GM19193 (cell line): ENCODE data around the gene SRSF9.
A peak's percentile ranks its signal among the peaks of the same experiment; 100 is the strongest.

Experiments used
- POLR2A ChIP-seq: IDR thresholded peaks from 4 replicates; pipeline ENCODE4 v1.6.1; 2011; ENCODE audit not compliant: insufficient read depth, insufficient read length; ENCODE audit errors: extremely low read depth

SRSF9 gene, protein sequence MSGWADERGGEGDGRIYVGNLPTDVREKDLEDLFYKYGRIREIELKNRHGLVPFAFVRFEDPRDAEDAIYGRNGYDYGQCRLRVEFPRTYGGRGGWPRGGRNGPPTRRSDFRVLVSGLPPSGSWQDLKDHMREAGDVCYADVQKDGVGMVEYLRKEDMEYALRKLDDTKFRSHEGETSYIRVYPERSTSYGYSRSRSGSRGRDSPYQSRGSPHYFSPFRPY

DNA sequence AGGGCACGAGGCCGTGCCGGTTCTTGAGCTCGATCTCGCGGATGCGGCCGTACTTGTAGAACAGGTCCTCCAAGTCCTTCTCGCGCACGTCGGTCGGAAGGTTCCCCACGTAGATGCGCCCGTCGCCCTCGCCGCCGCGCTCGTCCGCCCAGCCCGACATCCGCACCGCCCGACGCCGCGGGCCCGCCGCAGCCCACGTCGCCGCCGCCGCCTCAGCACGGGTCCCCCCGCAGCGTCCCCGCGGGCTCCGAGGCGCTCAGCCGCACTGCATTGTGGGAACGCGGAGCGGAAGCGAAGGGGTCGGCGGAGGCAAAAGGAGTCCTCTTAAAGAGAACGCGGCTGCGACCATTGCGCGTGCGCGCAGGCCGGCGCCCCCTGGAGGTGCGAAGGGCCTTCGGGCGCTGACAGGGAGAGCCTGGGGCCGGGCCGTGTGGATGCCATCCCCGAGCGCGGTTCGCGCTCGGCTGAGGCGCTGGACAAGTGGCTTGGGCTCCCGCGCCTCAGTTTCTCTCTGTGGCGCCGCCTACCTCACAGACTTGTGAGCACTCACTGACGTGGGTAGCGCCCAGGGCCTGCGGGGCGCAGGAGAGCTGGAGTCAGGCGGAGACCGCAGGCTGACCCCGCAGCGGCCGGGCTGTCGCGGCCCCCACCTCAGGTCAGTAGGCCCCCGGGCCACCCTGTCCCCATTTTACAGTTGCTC is at the start of gene SRSF9:
Gene SRSF9 (minus strand): TSS at position 299 of the 700 bp plus-strand sequence. CDS start 139 bp downstream, at position 160.
- peak; percentile 94 for TF ChIP-seq POLR2A

DNA sequence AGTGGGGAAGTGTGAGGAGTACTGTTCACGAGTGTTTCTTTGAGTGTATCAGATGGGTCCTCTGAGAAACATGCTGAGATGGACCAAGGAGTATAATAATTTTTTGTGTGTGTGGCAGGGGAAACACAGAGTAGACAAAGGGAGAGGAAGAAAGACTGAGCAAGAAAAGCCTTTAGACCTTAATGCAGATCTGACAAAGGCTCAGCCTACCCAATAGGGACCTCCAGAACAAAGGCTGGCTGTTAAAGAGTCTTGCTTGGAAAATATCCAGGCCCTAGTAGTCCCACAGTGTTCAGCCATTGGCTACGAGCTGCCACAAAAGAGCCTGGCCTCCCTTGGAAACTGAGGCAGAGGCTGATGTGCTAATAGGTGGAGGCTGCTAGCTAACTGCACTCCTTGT is 45.9 kb upstream of the SRSF9 start:
- no peak for TF ChIP-seq POLR2A

DNA sequence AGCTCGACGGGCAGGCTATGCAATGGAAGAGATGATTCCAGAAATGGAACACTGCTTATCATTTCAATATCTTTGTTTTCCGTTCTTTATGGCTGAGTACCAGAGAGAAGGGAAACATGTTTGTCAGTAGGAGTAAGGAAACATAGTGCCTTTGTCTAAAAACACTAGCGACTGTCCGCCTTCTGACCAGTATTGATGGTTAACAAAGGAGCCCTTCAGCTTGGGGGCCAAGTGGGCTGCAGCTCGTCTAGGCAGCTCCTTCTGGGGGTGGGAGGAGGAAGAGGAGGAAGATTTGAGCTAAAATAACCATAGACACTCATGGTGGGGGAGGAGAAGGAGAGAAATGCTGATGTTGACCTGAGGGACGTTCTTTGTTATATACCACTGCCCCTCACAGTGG is 44.5 kb upstream of the SRSF9 start:
- TF ChIP-seq POLR2A, result no peak

DNA sequence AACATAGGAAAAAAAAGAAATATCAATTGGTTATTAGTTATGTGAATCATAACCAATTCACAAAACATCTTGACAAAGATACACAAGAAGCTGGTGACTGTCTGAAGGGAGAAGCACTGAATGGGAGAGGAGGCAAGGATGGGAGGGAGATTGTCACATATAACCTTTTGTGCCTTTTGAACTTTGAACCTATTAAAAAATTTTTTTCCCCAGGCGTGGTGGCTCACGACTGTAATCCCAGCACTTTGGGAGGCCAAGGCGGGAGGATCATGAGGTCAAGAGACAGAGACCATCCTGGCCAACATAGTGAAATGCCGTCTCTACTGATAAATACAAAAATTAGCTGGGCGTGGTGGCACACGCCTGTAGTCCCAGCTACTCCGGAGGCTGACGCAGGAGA is 39.0 kb upstream of the SRSF9 start:
- no peak for TF ChIP-seq POLR2A

DNA sequence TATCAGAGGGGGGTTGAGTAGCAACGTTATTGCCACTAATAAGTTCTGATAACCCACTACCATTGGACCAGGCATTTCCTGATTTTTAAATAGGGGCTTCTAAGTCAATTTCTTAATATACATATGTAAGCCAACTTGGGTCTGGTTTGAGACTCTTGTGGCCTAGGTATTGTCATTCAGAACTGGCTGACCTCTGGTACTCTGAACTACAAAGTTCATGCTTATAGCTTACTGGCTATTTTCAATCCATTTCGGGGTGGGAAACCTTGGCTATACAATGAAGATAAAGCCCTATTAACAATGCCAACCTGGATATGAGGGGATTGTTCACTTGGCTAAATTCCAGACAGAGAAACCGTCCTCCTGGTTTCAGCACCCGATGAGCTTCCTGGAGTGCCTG is 35.0 kb upstream of the SRSF9 start:
- no peak for TF ChIP-seq POLR2A

DNA sequence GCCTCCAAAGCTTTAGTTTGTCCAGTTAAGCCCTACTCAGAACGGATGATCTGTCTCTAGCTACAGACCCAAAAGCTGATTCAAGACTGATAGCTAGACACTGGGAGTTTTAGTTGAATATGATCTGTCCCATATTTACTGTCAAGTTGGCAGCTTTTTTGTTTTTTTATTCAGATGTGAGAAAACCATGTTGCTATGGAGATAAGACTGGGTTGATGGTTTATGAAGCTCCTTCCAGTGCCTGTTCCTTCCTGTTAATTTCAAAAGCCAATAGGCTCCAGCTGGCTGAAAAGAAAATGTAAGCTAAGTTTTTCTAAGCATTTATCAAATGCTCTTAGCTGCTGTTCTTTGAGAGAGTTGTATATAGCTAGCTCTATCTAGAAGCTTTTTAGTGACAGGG is 31.0 kb upstream of the SRSF9 start:
- no peak for TF ChIP-seq POLR2A

DNA sequence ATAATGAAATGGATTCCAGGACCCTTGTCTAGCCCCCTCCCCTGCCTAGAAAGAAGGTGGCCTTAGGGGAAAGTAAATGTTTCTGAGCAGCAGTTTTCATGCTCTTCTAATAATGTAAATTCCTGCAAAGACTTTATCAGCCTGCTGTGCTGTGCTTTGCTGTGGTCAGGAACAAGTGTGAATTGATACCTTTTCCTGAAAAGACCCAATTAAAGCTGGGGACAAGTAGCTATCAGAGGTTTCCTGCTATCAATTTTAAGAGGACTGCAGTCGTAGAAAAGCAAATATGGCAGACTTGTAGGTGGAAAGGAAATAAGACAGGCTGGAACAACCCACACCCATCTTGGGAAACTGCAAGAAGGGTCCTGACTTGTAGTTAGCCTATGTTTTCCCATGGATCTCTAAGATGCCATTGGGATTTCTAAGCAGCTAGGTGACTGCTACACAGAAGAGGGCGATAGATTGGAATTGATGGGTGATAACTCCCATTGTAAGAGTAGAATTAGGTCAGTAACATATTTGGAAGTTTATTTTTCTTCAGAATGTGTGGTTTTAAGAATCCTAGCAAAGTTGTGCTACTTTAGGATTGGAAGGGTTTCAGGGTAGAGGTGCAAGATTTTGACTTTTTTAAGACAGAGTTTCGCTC is 29.4 kb upstream of the SRSF9 start:
- TF ChIP-seq POLR2A, result no peak

DNA sequence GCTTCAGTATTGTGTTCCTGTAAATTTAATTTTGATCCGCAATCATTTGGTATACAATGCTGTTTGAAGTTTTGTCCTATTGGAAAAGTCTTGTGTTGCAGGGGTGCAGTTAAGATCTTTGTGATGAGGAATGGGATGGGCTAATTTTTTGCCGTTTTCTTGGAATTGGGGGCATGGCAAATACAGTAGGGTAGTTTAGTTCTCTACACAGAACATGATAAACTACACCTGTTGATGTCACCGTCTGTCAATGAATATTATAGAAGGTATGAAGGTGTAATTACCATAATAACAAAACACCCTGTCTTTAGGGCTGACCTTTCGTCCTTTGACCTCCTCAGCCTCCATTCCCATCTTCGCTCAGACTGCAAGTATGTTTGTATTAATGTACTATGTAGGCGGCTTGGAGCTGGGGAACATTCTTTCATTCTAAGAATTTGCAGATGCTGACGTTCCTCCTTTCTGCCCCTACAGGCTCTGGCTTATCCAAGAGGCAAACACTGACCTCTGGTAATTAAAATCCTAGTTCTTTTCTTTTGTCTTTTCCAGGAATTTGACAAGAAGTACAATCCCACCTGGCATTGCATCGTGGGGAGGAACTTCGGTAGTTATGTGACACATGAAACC is 28.1 kb upstream of the SRSF9 start:
- no peak for TF ChIP-seq POLR2A

DNA sequence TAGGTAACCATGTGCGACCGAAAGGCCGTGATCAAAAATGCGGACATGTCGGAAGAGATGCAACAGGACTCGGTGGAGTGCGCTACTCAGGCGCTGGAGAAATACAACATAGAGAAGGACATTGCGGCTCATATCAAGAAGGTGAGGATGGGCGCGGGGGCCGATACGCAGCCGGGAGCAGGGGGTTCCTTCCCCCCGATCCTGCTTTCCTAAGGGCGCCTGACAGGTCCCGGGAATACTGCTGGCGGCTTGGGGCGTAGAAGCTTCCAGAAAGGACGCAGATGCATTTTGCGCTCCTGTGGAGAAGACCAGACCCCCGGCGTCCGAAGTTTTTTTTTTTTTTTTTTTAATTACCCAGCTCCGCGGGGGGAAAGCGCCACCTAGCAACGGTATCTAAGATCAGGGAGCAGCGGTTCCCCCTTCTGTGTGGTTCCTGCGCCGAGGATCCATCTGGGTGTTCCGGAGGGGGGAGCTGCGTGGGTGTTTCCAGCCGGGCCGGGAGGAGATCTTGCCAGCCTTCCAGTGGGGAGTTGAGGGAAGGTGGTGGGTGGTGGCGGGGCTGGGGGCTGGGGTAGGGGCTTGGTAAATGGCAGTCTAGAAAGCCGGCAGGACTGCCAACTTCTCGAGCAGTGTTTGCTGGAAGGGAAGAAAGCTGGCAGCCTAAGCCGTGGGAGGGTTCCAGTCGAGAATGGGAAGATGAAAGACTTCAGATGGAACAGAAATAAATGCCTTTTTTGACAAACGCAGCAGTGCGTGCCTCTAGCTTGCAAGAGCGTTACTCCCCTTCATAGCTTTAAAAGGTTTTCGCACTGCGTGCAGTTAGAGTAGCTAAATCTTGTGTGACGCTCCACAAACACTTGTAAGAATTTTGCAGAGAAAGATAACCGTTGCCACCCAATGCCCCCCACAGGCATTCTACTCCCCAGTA is 27.1 kb upstream of the SRSF9 start:
- TF ChIP-seq POLR2A, result no peak

DNA sequence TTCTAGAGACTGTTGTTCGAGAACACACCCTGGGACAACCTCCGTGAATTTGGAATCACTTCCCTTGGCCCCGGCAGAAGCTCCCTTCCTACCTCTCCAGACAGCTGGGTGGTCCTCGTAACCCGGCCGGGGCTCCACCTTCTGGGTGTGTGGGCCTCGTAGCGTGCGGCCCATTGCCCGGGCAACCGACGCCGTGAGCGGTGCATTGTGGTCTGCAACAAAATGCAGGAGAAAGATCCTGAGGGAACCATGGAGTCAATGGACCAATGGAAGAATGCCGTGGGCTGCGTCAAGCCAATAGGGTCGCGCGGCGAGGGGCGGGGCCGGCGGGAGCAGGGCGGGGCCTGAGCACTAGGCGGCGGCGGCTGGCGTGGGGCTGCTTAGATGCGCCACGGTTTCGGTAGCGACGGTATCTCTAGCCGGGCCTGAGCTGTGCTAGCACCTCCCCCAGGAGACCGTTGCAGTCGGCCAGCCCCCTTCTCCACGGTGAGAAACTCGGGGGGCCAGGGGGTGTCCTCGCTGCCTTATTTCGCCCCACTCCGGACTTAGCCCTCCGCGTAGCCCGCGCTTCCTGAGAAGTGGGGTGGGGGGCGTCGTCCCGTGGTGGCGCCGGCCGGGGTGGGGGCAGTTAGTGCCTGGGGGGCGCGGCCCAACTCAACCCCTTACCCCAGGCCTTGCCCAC is 26.3 kb upstream of the SRSF9 start, which contains the start of gene DYNLL1:
Gene DYNLL1 (plus strand): TSS at position 383 of the 682 bp plus-strand sequence. CDS start 309 bp downstream, outside the sequence.
- TF ChIP-seq POLR2A, result peak; percentile 97

DNA sequence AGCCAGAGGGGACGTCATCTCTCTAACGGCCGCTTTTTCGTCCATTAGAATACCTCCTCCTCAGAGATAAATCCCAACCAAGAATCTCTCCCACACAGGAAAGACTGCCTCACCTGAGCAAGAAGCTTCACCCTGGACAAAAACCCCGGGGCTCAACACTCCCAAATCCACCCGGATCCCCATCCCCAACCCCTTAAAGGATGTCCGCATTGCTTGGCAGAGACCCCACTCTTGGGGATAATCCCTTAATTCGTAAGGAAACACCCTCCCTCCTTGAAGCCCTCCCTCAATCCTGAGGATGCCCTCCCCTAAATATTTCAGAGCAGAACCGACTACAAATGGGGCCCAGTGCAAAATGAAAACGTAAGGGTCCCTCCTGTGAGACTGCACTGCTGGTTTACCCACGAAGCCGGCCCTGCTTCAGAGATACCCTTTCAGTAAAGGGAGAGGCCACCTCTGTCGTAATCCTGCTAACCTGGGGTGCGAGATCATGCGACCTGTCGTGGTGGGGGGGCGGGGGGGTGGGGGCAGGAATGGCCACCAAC is 25.7 kb upstream of the SRSF9 start:
- no peak for TF ChIP-seq POLR2A

DNA sequence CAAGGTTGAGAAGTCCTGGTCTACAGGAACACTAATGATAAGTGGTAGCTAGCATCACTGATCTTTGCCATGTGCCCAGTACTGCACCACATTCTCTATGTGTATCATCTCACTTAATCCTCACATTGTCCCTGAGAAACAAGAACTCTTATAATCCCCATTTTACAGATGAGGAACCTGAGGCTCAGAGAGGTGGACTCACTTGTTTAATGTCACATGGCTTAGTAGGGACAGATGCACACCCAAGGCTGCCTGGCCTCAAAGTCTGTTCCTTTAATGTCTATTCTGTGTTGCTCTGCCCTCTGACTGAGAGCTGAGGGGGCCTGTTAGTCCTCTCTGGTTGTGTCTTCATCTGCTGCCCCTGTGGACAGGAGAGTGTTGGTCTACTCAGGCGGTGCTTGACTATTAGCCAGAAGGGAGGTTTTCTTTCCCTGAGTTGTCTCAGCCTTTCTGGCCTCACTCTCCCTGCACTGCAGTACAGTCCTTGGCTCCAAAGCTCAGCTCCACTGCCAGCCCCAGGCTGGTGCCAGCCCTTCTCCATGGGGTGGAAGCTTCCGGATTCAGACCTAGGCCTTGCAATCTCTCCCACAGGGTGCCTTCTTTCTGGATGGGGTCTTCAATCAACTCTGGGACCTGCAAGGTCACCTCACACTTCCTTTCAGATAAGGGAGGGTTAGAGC is 21.4 kb upstream of the SRSF9 start:
- TF ChIP-seq POLR2A, result no peak

DNA sequence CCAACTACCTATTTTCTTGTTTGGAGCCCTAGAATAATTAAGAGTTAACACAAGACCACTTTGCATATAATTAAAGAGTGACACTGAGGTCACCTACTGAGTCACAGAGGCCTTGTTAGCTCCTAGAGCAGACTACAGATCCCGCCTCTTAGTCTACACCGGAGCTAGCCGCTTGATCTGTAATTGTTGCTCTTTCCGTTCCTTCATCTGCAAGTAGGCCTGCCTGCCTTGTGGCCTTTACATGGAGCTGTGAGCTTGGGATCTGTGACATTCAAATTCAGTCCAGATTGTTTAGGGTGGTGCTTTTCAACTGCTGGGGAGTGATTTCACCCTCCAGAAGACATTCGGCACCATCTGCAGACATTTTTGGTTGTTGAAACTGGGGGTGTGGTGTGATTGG is 20.8 kb upstream of the SRSF9 start:
- TF ChIP-seq POLR2A, result no peak
